GM19099 (cell line): ENCODE data around the gene CDKL5.

Experiments used
- POLR2A ChIP-seq: IDR thresholded peaks from 3 replicates; pipeline ENCODE4 v1.6.1; 2011; ENCODE audit warnings: low read depth; ENCODE audit not compliant: insufficient read length; ENCODE audit errors: extremely low read depth

The CDKL5 gene

GRCh38 chrX:18676470-18676869 is 251.1 kb downstream of the CDKL5 start:
- TF ChIP-seq POLR2A = no peak

GRCh38 chrX:18677161-18677869 is 251.9 kb downstream of the CDKL5 start:
- TF ChIP-seq POLR2A = no peak

- TF ChIP-seq POLR2A = no peak
Measured at GRCh38 chrX:18681996-18682395, 256.6 kb downstream of the CDKL5 start.

- no peak for TF ChIP-seq POLR2A
Measured at GRCh38 chrX:18682979-18683387, 257.6 kb downstream of the CDKL5 start.

GRCh38 chrX:18687856-18688495 is 262.6 kb downstream of the CDKL5 start:
- no peak for TF ChIP-seq POLR2A

- no peak for TF ChIP-seq POLR2A
Measured at GRCh38 chrX:18691431-18691830, 266.0 kb downstream of the CDKL5 start.

GRCh38 chrX:18692541-18692940 is 267.1 kb downstream of the CDKL5 start:
- no peak for TF ChIP-seq POLR2A

- no peak for TF ChIP-seq POLR2A
Measured at GRCh38 chrX:18696653-18697052, 271.2 kb downstream of the CDKL5 start.

- no peak for TF ChIP-seq POLR2A
Measured at GRCh38 chrX:18698737-18699650, 273.6 kb downstream of the CDKL5 start.

- TF ChIP-seq POLR2A = no peak
Measured at GRCh38 chrX:18701621-18702361, 276.4 kb downstream of the CDKL5 start.

- TF ChIP-seq POLR2A = no peak
Measured at GRCh38 chrX:18702362-18703195, 277.2 kb downstream of the CDKL5 start.
